Measurements from ENCODE around the gene KLHL14. TPM values are rescaled to one million over a fixed set of nuclear protein-coding genes. Genes with fewer than 3 reads are reported as not detected.
"Not testable (repeated sequence)": the region's sequence is repeated elsewhere in the genome, so short reads cannot be mapped to it uniquely, and the experiment has no call there.

The KLHL14 gene
- total RNA-seq, 1 donor from 2014 or later = 0.45 TPM

DNA sequence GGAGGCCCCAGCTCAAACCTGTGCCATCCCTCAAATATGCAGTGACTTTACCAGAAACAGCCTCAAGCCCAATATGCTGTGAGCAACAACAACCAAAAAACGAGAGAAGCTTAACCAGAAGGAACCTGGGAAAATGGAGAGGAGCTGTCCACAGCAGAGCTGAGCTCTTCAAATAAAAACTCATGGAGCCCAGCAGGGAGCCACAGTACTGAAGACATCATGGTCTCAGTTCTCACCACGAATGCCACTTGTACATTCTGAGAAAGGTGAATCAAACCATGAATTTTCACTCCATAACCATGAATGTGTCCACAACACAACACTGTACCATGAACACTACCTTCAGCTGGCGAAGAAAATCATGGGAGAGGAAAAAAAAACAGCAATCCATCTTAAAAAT lies 50.5 kb downstream of the KLHL14 start:
- DNase-seq (ENCODE audit: low spot score) = no peak

DNA sequence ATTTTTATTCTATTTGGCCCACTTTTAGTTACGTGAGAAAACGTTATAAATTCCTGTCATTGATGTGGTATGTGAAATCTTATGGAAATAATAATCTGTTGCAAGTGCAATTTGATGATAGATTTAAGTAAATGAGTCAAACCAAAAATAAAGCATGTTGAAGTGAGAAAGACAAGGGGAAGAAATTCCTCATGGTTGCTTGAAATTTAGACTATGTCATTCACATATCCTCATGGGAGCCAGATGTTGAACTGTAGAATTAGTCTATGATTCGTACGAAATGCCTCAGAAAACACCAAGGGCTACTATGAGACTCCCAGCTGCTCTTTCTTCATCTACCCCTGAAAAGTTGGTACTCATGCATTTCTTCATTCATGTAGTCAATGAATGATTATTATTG lies 55.7 kb downstream of the KLHL14 start:
- DNase-seq (ENCODE audit: low spot score) = no peak

DNA sequence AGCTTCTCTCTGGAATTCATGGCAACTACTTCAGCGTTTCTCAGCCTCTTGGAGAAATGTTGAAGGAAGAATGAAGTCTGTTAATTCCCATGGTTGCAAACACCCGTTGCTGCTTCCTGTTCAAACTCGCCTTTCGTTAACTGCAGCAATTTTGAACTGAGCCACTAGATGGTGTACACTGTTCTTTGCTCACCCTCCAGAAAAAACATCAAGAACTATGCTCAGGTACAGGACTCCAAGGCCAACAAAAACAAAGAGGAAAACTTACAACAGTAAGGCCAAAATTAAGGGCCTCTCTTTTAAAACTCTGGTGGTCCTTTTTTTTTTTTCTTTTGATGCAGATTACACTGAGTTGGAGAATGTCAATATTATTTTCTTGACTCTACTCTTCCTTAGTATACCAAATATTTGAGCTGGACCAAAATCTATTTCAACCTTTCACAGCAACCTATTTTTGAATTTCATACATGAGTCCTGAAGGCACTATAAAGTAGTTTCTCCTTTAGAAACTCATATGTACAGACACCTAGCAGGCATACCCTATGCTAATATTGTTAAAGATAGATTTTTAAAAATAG lies 58.2 kb downstream of the KLHL14 start:
- no peak for DNase-seq (ENCODE audit: low spot score)

DNA sequence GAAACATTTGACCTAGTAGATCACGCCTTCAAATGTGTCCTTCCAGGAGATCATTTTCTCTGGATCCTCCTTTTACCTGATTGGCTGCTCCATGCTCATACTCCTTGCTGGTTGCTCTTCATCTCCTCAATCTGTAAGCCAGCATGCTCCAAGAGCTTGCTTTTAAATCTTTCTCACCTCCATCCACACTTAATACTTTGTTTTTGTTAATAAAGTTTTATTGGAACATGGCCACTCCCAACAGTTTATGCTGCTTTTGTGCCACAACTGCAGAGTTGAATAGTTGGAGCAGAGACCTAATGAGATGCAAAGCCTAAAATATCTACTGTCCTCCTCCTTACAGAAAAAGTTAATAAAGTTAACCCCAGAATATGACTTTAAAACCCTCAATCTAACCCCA lies 60.0 kb downstream of the KLHL14 start:
- DNase-seq (ENCODE audit: low spot score) = no peak

DNA sequence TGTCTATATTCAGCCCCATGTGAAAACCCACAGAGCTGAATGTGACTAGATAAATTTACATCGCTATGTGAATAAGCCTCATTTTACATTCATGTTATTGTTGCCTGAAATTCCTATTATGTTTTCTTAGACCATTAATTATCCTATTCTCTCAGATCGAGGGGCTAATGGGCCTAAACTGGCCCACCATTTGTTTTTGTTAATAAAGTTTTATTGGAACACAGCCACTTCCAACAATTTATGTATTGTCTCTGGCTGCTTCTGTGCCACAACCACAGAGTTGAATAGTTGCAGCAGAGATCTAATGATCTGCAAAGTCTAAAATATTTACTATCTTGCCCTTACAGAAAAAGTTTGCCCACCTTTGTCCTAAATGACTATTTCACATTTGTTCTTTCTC lies 61.0 kb downstream of the KLHL14 start:
- no peak for DNase-seq (ENCODE audit: low spot score)

DNA sequence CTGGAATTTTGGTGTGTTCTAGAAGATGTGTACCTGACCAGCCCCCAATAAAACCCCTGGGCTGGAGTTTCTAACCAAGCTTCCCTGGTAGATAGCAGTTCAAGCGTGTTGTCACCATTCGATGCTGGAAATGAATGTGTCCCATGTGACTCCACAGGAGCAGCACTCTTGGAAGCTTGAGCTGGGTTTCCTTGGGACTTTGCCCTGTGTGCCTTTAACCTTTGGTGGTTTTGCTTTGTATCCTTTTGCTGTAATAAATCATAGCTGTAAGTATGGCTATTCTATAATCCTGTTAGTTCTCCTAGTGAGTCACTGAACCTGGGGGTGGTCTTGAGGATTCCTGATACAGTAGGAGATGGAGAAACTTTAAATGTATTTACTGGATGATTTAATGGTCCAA lies 65.2 kb downstream of the KLHL14 start:
- DNase-seq (ENCODE audit: low spot score) = no peak

DNA sequence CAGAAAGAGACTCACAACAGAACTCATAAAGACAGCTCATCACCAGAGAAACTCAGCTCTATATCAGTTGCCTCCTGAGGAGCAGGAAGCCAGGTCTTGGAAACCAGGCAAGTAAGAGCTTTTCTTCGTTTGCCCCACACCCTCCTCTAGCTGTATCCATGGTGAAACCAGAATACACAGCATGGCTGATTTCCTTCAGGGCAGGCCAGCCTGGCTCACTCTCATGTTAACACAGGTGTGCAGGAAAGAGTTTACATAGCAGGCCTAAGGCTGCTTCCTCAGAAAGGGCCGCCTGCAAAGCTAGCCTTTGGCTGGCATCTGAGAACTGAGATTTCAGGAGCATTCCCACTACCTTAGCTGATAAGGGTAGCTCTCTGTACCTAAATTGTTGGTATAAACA lies 65.7 kb downstream of the KLHL14 start:
- DNase-seq (ENCODE audit: low spot score) = no peak

DNA sequence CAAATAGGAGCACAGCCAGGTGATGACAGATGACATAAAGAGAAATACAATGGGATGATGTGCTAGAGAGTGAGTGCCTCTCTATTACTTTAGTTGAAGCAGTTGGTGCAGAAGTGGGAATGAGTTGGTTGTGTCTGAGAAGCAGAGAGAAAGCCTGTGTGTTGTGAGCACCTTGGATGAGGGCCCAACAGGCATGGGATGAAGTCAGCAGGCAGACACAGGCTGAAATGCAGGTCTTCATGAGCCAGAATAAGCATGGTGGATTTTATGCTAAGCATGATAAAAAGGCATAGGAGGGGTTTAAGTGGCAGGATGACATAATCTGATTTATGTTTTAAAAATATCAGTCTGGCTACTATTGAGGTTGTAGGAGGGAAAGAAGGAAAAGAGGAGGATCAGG lies 71.5 kb downstream of the KLHL14 start:
- no peak for DNase-seq (ENCODE audit: low spot score)

DNA sequence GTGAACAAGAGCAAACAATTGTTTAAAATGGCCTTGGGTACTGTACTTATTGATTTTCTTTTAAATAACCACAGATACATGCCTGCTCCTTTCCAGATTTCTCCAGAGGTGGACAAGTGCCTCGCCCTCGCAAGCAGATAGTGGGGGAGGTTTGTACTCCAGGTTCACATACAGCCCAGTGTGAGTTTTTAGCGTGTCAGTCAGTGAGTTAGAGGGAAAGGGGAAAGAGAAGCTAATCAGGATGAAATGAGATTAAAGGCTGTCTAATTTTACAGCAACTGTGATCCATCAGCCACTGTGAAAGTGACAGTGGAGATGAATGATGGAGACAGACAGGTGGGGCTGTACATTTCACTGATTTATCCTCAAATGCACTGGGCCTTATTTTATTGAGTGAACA lies 74.7 kb downstream of the KLHL14 start:
- no peak for DNase-seq (ENCODE audit: low spot score)

DNA sequence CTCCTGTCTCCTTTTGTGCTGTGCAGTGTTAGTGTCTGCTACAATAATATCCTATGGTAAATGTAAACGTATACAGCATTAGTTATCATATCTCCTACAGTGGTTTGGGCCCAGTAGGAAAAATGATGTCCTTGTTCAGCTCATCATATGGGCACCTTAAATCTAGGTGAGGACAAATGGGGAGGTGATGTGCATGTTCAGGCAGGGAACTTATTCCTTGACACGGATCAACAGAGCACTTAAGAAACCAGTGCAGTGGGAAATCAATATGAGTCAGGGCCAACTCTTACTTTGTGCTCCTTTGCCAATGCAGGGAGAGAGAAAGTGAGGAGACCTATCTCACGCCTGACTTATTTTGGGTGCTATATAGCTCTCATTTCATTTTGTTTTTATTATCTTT lies 76.4 kb downstream of the KLHL14 start:
- DNase-seq (ENCODE audit: low spot score) = no peak

DNA sequence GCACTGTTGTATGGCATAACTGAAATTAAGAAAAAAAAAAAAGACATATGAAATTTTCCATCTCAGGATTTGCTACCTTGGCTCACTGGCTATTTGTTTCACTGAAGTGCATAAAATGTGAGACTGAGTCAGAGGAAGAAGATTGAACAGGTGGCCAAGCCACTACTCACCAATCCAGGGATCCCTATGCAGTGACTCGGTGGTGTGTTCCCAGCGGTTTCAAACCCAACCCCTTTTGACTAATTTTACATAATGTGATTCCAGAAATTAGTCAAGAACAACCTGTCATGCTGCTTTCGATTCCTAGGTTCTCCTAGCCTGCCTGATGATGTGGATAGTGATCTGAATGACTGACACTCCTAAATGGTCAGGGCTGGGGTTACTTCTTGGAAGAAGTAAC lies 77.3 kb downstream of the KLHL14 start:
- DNase-seq (ENCODE audit: low spot score) = no peak

DNA sequence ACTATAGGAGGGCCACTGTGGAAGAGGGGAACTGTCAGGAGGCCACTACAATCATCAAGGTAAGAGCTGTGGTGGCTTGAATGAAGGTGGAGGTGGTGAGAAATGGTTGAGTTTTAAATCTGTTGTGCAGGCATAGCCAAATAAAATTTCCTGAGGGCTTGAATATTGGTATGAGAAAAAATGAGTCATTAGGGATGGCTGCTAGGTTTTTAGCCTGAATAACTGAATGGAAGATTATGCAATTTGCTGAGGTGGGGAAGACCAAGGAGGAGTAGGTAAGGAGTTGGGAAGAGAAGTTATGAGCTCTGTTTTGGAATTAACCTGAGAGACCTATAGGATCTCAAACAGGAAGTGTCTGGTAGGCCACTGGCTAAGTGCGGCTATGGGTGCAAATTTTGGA lies 84.0 kb downstream of the KLHL14 start:
- no peak for DNase-seq (ENCODE audit: low spot score)

DNA sequence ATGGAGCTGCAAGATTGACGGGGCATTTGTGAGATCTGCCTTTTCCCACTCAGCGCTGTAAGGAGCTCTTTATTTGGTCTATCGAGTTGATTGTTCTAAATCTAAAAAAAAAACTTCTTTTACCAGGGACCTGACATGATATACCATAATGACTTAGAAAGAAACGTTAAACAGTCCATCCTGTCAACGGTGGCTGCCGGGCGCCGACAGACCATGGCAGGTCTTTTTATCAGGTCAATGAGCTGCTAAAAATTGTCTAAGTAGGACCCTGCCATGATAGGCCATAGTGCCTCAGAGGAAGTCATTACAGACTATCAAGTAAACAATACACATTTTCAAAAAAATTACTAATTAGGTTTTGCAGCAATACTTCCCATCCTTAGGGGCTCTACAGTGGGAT lies 87.9 kb downstream of the KLHL14 start:
- DNase-seq (ENCODE audit: low spot score) = no peak

DNA sequence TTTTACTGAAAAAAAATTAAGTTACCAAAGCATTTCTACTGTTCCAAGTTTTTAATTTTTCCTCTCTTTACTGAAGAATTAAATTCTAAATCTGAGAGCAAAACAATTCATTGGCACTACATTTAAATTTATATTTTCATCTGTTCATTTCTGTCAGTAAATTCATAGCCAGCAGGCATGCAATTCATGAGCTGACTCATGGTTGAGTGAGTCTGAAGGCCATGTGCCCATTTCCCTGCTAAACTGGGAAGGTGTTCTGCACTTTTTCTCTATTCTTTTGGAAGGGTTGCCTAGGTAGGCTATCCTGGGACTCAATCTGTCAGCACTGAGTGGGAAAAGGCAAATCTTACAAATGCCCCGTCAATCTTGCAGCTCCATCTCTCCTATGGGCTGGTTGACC lies 88.7 kb downstream of the KLHL14 start:
- no peak for DNase-seq (ENCODE audit: low spot score)

DNA sequence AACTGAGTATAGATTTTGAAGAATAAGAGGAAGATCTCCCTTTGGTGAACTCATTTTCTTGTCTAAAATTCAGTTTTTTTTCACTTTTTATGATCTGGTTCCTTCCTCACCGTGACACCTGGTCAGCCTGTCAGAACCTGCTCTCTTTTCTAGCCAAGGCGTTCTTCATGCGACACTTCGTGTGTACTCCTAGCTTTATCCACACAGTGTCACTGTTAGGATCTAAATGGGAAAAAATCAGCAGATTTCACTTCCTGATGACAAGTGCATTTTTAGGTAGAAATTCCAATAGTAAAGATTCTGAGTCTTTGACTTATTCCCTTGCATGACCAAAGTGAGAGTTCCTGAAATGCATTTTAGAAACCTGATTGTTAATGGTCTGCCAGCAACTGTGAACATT lies 89.8 kb downstream of the KLHL14 start:
- no peak for DNase-seq (ENCODE audit: low spot score)

DNA sequence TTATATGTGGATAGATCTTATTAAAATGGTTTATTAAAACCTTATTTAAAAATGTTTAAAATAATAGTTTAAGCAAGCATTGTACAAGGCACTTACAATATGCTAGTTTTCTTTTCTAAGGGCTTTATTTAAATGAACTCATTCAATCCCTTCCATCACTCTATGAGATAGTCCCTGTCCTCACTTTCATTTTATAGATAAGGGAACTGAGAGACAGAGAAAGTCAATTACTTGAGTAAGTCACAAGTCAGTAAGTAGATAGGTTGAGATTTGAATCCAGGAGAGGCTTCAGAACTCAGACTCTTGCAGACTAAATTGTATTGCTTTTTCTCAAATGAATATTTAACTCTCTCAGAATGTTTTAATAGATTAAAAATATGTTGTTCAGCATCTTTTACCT lies 95.2 kb downstream of the KLHL14 start:
- no peak for DNase-seq (ENCODE audit: low spot score)

DNA sequence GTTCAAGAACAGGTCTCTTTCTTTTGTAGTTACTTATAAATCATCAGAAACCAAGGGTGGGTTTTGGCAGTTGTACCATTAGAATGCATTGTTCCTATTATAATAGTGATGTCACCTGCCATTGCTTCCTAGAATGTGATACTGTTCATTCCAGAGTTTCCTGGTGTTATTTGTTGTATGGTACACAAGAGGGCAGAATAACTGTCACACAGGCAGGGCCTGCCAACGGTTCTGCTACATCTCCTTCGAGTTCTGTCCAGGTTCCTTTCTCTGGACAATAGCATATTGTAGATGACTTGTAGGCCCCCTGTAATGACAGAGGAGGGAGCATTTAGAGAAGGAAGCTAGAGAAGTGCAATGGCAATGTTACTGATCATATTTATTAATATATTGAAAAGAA lies 98.3 kb downstream of the KLHL14 start:
- DNase-seq (ENCODE audit: low spot score) = no peak

DNA sequence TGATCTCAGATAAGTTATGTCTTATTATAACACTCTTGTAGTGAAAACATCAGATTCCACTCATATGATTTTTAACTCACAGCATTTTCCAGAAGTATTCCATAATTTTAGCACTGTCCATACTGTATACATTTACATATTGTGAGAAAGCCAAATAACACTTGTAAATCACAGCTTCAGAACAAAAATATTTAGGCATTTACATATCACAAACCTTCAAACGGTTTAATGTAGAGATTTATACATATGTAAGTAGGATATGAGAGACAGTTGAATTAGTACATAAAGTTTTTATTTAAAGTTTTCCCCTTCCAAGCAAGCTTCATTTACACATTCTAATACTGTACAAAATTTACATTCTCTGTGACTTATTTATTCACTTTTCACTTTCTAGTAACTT lies 100.4 kb downstream of the KLHL14 start:
- DNase-seq (ENCODE audit: low spot score) = no peak

DNA sequence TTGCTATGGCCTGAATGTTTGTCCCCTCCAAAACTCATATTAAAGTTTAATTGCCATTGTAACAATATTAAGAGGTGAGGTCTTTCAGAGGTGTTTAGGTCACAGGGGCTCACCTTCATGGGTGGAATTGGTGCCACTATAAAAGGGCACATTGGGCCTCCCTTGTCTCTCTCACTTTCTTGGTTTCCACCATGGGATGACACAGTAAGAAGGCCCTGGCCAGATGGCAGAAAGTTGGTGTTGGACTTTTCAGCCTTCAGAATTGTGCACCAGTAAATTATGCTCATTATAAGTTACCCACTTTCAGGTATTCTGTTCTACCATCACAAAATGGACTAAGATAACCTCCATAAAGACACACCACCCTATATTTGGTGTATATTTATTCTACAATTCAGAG lies 102.1 kb downstream of the KLHL14 start:
- no peak for DNase-seq (ENCODE audit: low spot score)

DNA sequence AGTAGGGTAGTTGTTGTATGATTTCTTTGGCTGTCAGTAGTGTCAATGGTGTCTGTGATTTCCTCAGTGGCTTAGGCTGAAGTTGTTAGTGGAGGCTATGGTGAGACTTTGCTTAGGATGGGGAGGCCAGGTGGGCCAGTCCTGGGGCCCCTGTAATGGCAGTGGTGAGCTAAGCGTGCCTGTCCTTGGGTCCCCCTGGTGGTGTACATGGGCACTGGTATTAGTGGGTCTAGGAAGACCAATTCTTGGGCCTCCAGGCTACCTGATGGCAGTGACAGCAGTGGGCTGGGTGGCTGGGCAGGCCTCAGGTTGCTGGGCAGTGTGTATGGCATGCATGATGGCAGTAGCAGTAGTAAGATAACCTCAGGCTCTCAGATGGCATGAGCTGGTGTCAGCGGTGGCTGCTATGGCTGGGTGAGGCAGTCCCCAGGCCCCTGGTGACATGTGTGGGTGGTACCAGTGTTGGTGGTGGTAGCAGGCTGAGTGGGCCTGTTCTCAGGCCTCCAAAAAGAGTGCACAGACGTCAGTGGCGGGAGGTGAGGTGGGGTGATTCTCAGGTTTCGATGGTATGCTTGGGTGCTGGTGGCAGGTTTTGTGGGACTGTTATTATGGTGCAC lies 103.2 kb downstream of the KLHL14 start:
- DNase-seq (ENCODE audit: low spot score) = no peak

DNA sequence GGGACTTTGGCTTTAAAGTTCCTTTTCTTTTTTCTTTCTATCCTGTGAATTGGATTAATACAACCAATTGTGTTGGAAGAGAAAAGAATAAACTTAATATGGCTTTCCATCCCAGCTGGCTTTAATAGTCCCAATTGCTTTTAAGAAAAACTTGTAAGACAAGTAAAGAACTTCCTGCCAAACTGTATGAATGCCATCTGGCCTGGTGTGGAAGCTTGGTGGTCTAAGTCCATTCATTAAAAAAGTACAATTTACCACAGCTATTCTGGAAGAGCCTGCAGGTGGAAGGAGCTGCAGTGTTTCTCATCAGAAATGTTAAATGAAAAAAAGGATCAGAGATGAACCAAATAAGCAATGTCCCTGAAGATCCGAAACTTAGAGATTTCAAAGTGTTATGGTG lies 103.9 kb downstream of the KLHL14 start:
- DNase-seq (ENCODE audit: low spot score) = no peak

DNA sequence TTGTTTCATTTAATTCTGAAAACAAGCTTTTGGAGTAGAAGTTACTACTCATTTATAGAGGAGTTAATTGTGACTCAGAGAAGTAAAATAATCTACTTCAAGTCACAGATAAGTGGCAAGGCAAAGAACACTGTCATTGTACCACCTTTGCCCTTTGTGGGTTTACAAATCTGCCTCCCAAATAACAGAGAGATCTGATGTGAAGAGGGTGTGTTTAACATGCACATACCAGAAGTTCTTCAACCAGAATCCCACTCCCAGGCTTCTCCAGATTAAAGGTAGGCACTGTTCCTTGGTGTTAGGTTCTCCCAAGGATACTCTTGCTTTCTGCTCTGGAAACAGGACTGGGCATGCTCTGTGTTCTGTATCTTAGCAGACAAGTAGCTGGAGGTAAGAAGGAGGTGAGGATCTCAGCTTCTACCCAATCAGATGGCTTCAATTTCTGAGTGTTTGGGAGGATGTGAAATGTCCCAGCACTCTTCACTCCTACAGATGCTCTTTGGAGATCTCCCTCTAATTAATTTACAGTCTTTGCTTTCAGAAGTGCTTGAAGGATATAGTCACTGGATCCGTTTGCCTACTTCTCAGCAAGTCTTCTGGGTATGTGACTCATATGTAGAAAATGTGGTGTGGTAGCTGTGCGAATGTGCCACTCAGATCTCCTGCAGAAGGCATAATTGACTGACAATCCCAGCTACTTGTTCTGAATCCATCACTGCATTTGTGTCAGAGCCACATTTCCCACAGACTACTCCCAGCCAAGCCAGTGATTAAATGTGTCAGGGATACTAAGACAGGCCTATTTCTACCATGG lies 111.1 kb downstream of the KLHL14 start:
- no peak for DNase-seq (ENCODE audit: low spot score)

DNA sequence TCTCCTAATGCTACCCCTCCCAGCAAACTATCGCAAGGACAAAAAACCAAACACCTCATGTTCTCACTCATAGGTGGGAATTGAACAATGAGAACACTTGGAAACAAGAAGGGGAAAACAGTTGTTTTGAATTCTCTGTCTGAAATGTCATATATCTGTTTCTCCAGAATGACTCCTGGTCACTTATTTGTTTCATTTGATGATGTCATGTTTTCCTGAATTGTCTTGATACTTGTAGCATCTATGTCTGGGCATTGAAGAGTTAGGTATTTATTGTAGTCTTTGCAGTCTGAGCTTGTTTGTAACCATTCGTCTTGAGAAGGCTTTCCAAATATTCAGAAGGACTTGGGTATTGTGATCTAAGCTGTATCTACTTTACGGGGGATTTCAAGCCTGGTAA lies 118.3 kb downstream of the KLHL14 start:
- not testable (repeated sequence) for DNase-seq (ENCODE audit: low spot score)
